ENCODE measurements around the gene SCARB1.

- TF ChIP-seq CTCF (IDR thresholded peaks at IDR 0.05; ENCODE audit: poor library complexity): no peak
- no peak for TF ChIP-seq EZH2 (IDR thresholded peaks at IDR 0.05; ENCODE audit: borderline replicate concordance)
- no peak for TF ChIP-seq EZH2phosphoT487 (IDR thresholded peaks at IDR 0.05; ENCODE audit: low read depth, severe bottlenecking, unreplicated experiment)
Measured at GRCh38 chr12:124837249-124837897, 26.3 kb downstream of the SCARB1 start.
